Measurements from ENCODE around the gene GALNT17.

GALNT17 gene

GRCh38 chr7:71362240-71362639 lies 230.3 kb downstream of the GALNT17 start:
- no peaks in the 10 kb centered on the region for H3K27me3 ChIP-seq (replicated peaks)
- no peak for DNase-seq
- H3K4me3 ChIP-seq (ENCODE audit: low read depth, low read length) = no peak overlapping the region
- no peak overlapping the region for H3K27ac ChIP-seq
- no peaks in the 10 kb centered on the region for H3K36me3 ChIP-seq (replicated peaks)
- in situ Hi-C loops (cut with HindIII; ENCODE audit: low pct_ligation_motif_present, low sequenced_read_pairs) = no loop called here
- TF ChIP-seq CTCF (IDR thresholded peaks at IDR 0.05; ENCODE audit: low read depth, low read length, missing control alignments) = no peak

- no peaks in the 10 kb centered on the region for H3K36me3 ChIP-seq (replicated peaks)
- no peaks in the 10 kb centered on the region for H3K27me3 ChIP-seq (replicated peaks)
- in situ Hi-C loops (cut with HindIII; ENCODE audit: low pct_ligation_motif_present, low sequenced_read_pairs) = no loop called here
- no peak overlapping the region for H3K4me3 ChIP-seq (ENCODE audit: low read depth, low read length)
- TF ChIP-seq CTCF (IDR thresholded peaks at IDR 0.05; ENCODE audit: low read depth, low read length, missing control alignments) = no peak
- H3K27ac ChIP-seq = no peak overlapping the region
- DNase-seq = no peak
Measured at GRCh38 chr7:71363223-71363622, 231.3 kb downstream of the GALNT17 start.

GRCh38 chr7:71363627-71364026 lies 231.7 kb downstream of the GALNT17 start:
- no peak for TF ChIP-seq CTCF (IDR thresholded peaks at IDR 0.05; ENCODE audit: low read depth, low read length, missing control alignments)
- in situ Hi-C loops (cut with HindIII; ENCODE audit: low pct_ligation_motif_present, low sequenced_read_pairs) = no loop called here
- no peak overlapping the region for H3K4me3 ChIP-seq (ENCODE audit: low read depth, low read length)
- no peaks in the 10 kb centered on the region for H3K36me3 ChIP-seq (replicated peaks)
- no peaks in the 10 kb centered on the region for H3K27me3 ChIP-seq (replicated peaks)
- no peak for DNase-seq
- H3K27ac ChIP-seq = no peak overlapping the region

GRCh38 chr7:71364551-71364950 lies 232.6 kb downstream of the GALNT17 start:
- in situ Hi-C loops (cut with HindIII; ENCODE audit: low pct_ligation_motif_present, low sequenced_read_pairs) = no loop called here
- H3K27me3 ChIP-seq (replicated peaks) = no peaks in the 10 kb centered on the region
- H3K4me3 ChIP-seq (ENCODE audit: low read depth, low read length) = no peak overlapping the region
- H3K27ac ChIP-seq = no peak overlapping the region
- no peak for DNase-seq
- H3K36me3 ChIP-seq (replicated peaks) = no peaks in the 10 kb centered on the region
- TF ChIP-seq CTCF (IDR thresholded peaks at IDR 0.05; ENCODE audit: low read depth, low read length, missing control alignments) = no peak

GRCh38 chr7:71372991-71373390 lies 241.0 kb downstream of the GALNT17 start:
- in situ Hi-C loops (cut with HindIII; ENCODE audit: low pct_ligation_motif_present, low sequenced_read_pairs) = no loop called here
- no peak for DNase-seq
- no peak for TF ChIP-seq CTCF (IDR thresholded peaks at IDR 0.05; ENCODE audit: low read depth, low read length, missing control alignments)
- Histone ChIP-seq H3K27ac (no peak overlapping the region), H3K4me3 (ENCODE audit: low read depth, low read length) (no peak overlapping the region), H3K36me3 (replicated peaks) (no peaks in the 10 kb centered on the region), H3K27me3 (replicated peaks) (no peaks in the 10 kb centered on the region)

- no peak for DNase-seq
- no peaks in the 10 kb centered on the region for H3K27me3 ChIP-seq (replicated peaks)
- H3K36me3 ChIP-seq (replicated peaks) = no peaks in the 10 kb centered on the region
- in situ Hi-C loops (cut with HindIII; ENCODE audit: low pct_ligation_motif_present, low sequenced_read_pairs) = no loop called here
- no peak for TF ChIP-seq CTCF (IDR thresholded peaks at IDR 0.05; ENCODE audit: low read depth, low read length, missing control alignments)
- no peak overlapping the region for H3K4me3 ChIP-seq (ENCODE audit: low read depth, low read length)
- no peak overlapping the region for H3K27ac ChIP-seq
Measured at GRCh38 chr7:71377062-71377461, 245.1 kb downstream of the GALNT17 start.
